ENCODE data around the gene TMBIM1.
A peak's percentile ranks its signal among the peaks of the same experiment; 100 is the strongest.

The TMBIM1 gene

DNA sequence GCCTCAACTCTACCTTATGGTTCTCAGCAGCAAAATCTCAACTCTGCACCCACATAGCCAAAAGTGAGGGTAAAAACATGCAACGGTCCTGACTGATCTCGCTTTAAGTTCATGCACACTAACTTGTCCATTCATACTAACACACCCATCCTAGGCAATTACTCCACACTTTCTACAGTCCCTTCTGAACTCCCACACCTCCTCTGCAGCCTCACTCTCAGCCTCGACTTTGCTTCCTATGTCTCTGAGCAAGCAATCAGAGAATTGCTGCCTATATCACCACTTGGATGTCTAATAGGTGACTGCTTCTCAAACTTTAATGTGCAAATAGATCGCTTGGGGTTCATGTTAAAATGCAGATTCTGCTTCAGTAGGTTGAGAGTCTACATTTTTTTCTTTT is 7.8 kb upstream of the TMBIM1 start:
- no peak overlapping the region for H3K9ac ChIP-seq (ENCODE audit: low read length)
- H3K4me3 ChIP-seq (ENCODE audit: low read depth, low read length): no peak overlapping the region
- H3K9me3 ChIP-seq (ENCODE audit: control insufficient read depth, insufficient read depth, low read depth, low read length): no peaks in the 10 kb centered on the region
- peaks cover 7% of the 10 kb centered on the region; the same call in 1 of the 2 replicates for H3K4me1 ChIP-seq (ENCODE audit: control insufficient read depth, insufficient read depth, low read length)
- H3K36me3 ChIP-seq (ENCODE audit: control insufficient read depth, insufficient read depth, low read length): no peaks in the 10 kb centered on the region
- H3K27ac ChIP-seq (ENCODE audit: low read depth, low read length): no peak overlapping the region
- no peaks in the 10 kb centered on the region for H3K27me3 ChIP-seq (ENCODE audit: control insufficient read depth, insufficient read depth, low read length)

DNA sequence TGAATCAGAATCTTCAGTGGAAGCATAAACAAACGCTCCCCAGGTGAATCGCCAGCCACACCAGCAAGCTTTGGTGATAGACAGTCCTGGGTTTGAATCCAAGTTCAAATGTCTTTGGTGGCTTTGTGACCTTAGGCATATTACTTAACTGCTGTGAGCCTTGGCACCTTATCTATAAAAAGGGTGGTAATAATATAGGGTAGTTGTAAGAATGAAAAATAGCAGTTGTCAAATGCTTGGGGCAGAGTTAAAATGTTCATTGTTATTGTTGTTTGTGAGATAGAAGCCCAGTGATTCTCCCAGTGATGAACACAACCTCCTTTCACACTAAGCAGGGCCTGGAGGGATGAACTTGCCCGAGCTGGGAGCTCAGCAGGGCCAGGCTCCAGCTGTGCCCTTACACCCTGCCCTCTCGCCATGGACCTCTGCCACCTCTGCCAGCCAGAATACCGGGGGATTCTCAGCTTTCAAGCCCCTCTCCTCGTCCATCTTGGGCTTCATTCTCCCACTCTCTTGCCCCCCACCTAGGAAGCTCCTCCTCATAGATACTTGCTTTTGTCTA is 6.1 kb upstream of the TMBIM1 start:
- no peaks in the 10 kb centered on the region for H3K36me3 ChIP-seq (ENCODE audit: control insufficient read depth, insufficient read depth, low read length)
- no peak overlapping the region for H3K27ac ChIP-seq (ENCODE audit: low read depth, low read length)
- H3K4me3 ChIP-seq (ENCODE audit: low read depth, low read length): no peak overlapping the region
- no peak overlapping the region for H3K9ac ChIP-seq (ENCODE audit: low read length)
- no peaks in the 10 kb centered on the region for H3K27me3 ChIP-seq (ENCODE audit: control insufficient read depth, insufficient read depth, low read length)
- no peaks in the 10 kb centered on the region for H3K9me3 ChIP-seq (ENCODE audit: control insufficient read depth, insufficient read depth, low read depth, low read length)
- H3K4me1 ChIP-seq (ENCODE audit: control insufficient read depth, insufficient read depth, low read length): peaks cover 15% of the 10 kb centered on the region

DNA sequence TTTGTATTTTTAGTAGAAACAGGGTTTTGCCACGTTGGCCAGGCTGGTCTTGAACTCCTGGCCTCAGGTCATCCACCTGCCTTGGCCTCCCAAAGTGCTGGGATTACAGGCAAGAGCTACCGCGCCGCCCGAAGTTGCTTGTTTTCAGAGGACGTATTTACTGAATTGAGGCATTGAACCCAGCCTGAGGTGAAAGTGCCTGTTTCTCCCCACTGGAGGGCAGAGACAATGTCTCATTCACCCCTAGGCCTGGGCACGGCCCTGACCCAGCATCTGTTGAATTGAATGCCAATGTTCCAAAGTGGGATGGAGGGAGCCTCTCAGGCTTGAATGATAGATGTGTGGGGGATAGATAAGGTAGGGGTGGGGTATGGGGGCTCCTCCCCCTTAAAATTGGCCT is 4.5 kb upstream of the TMBIM1 start:
- no peak overlapping the region for H3K27ac ChIP-seq (ENCODE audit: low read depth, low read length)

DNA sequence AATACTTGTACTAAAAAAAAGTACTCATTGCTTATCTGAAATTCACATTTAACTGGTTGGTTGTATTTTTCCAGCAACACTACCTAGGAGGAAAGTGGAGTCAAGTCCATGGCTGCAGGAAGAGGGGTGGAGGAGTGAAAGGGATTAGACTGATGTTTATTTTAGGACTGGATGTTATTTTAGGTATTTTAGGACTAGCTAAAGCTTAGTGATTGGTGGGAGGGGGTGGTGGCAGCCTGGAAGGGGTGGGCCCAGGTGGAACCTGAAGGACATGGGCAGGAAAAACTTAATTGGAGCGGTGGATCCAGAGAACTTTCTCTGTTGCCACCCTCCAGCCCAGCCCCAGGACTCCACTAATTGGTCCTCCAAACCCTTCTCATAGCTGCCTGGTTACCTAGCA is 3.9 kb upstream of the TMBIM1 start:
- Histone ChIP-seq H3K27me3 (ENCODE audit: control insufficient read depth, insufficient read depth, low read length) (no peaks in the 10 kb centered on the region), H3K9me3 (ENCODE audit: control insufficient read depth, insufficient read depth, low read depth, low read length) (no peaks in the 10 kb centered on the region), H3K36me3 (ENCODE audit: control insufficient read depth, insufficient read depth, low read length) (no peaks in the 10 kb centered on the region), H3K27ac (ENCODE audit: low read depth, low read length) (no peak overlapping the region), H3K9ac (ENCODE audit: low read length) (no peak overlapping the region), H3K4me1 (ENCODE audit: control insufficient read depth, insufficient read depth, low read length) (peaks cover 32% of the 10 kb centered on the region), H3K4me3 (ENCODE audit: low read depth, low read length) (no peak overlapping the region)

More for the DNA sequence above, 4.5 kb upstream of the TMBIM1 start:
- H3K27me3 ChIP-seq (ENCODE audit: control insufficient read depth, insufficient read depth, low read length): no peaks in the 10 kb centered on the region
- H3K9me3 ChIP-seq (ENCODE audit: control insufficient read depth, insufficient read depth, low read depth, low read length): no peaks in the 10 kb centered on the region
- peaks cover 25% of the 10 kb centered on the region for H3K4me1 ChIP-seq (ENCODE audit: control insufficient read depth, insufficient read depth, low read length)
- H3K9ac ChIP-seq (ENCODE audit: low read length): no peak overlapping the region
- no peaks in the 10 kb centered on the region for H3K36me3 ChIP-seq (ENCODE audit: control insufficient read depth, insufficient read depth, low read length)
- H3K4me3 ChIP-seq (ENCODE audit: low read depth, low read length): no peak overlapping the region

DNA sequence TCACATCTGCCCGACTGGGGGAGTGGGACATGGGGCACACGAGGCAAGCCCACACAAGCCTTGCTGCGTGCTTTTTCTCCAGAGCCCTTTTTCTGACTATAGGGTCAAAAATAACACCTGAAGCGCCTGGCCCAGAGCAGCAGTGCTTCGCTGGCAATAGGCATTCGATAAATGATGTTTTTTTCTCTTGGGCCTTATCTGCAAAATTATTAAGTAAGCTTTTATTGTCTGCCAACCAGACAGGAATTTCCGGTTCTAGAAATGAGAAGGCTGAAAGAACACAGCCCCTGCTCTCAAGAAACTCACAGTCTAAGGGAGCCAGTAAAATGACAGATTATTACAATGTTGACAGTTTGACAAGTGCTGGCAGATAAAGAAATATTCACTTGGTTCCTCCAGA is 2.7 kb upstream of the TMBIM1 start:
- Histone ChIP-seq H3K36me3 (ENCODE audit: control insufficient read depth, insufficient read depth, low read length) (no peaks in the 10 kb centered on the region), H3K27ac (ENCODE audit: low read depth, low read length) (no peak overlapping the region), H3K9ac (ENCODE audit: low read length) (no peak overlapping the region), H3K27me3 (ENCODE audit: control insufficient read depth, insufficient read depth, low read length) (no peaks in the 10 kb centered on the region), H3K4me1 (ENCODE audit: control insufficient read depth, insufficient read depth, low read length) (peaks cover 43% of the 10 kb centered on the region), H3K4me3 (ENCODE audit: low read depth, low read length) (no peak overlapping the region), H3K9me3 (ENCODE audit: control insufficient read depth, insufficient read depth, low read depth, low read length) (no peaks in the 10 kb centered on the region)

DNA sequence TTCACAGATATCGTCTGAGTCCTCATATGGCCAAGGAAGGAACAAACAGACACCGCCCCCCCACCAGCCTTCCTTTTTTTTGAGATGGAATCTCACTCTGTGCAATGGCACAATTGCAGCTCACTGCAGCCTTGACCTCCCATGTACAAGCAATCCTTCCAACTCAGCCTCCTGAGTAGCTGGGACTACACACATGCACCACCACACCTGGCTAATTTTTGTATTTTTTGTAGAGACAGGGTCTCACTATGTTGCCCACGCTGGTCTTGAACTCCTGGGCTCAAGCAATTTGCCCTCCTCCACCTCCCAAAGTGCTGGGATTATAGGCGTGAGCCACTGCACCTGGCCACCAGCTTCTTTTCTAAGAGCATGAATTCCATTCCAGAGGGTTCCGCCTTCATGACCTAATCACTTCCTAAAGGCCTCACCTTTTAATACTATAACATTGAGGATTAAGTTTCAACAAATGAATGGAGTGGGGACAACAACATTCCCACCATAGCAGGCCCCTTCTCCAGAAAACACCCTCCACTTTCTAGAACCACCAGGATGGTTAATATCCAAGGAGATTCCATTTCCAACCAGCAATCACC is 2.2 kb upstream of the TMBIM1 start:
- Histone ChIP-seq H3K27ac (ENCODE audit: low read depth, low read length) (no peak overlapping the region), H3K27me3 (ENCODE audit: control insufficient read depth, insufficient read depth, low read length) (no peaks in the 10 kb centered on the region), H3K36me3 (ENCODE audit: control insufficient read depth, insufficient read depth, low read length) (no peaks in the 10 kb centered on the region), H3K9ac (ENCODE audit: low read length) (no peak overlapping the region), H3K4me1 (ENCODE audit: control insufficient read depth, insufficient read depth, low read length) (peaks cover 48% of the 10 kb centered on the region), H3K4me3 (ENCODE audit: low read depth, low read length) (no peak overlapping the region), H3K9me3 (ENCODE audit: control insufficient read depth, insufficient read depth, low read depth, low read length) (no peaks in the 10 kb centered on the region)

DNA sequence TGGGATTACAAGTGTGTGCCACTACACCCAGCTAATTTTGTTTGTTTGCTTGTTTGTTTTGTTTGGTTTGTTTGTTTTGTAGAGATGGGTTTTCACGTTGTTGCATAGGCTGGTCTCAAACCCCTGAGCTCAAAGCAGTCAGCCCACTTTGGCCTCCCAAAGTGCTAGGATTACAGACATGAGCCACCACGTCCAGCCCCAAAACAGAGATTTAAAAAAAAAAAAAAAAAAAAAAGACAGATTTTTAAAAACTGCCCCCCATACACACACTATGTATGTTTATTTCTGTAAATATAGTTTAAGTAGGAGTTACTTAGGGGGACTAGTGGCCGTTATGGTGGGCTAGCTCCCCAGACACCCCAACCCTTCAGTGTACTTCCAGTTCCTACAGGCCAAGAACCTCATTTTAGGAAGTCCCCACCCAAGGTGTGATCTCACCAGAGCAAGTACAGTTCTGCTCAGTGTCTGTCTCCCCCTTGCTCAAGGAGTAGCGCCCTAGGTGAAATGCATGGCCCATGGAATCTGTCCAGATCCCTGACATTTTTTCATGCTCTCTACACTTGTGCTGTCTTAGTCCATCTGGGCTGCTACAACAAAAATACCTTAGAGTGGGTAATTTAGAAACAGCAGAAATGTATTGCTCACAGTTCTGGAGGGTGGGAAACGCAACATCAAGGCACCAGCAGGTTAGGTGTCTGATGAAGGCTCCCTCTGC is 1.6 kb upstream of the TMBIM1 start:
- peaks cover 48% of the 10 kb centered on the region for H3K4me1 ChIP-seq (ENCODE audit: control insufficient read depth, insufficient read depth, low read length)
- H3K27ac ChIP-seq (ENCODE audit: low read depth, low read length): no peak overlapping the region
- H3K9me3 ChIP-seq (ENCODE audit: control insufficient read depth, insufficient read depth, low read depth, low read length): no peaks in the 10 kb centered on the region
- no peaks in the 10 kb centered on the region for H3K36me3 ChIP-seq (ENCODE audit: control insufficient read depth, insufficient read depth, low read length)
- no peak overlapping the region for H3K4me3 ChIP-seq (ENCODE audit: low read depth, low read length)
- H3K27me3 ChIP-seq (ENCODE audit: control insufficient read depth, insufficient read depth, low read length): no peaks in the 10 kb centered on the region
- no peak overlapping the region for H3K9ac ChIP-seq (ENCODE audit: low read length)

DNA sequence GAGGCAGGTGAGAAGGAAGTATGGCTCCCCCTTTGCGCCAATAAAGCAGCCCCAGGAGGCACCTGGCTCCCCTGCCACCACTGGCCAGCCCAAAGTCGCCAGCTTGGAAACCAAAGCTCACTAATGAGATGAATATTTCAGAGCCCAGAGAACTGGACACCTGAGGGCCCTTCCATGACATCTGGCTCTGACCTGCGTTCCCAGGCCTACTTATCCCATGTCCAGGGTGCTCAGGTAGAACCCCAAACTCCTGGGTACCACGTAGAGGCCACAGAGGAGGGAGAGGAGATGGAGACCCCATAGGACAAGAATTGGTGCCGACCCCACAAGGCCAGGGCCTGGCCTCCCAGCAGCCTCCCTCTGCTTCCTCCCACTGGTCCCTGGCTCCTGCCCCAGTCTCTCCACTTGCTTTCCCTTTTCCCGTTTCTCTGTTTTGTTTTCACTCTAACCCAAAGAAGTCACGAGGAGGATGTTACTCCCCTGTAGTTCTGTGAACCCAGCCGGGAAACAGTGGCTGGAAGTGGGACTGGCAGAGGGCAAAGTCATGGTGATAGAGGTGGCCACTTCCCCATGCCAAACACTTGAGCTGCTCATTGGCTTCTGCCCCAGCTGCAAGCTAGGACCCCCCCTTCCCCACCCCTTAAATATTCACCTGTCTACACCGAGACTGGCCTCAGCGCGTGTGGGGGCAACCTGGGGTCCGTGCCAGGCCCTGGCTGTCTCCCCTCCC is 820 bp downstream of the TMBIM1 start:
- Histone ChIP-seq H3K4me1 (ENCODE audit: control insufficient read depth, insufficient read depth, low read length) (peaks cover 54% of the 10 kb centered on the region), H3K9ac (ENCODE audit: low read length) (peak overlapping the region; percentile 73), H3K27ac (ENCODE audit: low read depth, low read length) (no peak overlapping the region), H3K27me3 (ENCODE audit: control insufficient read depth, insufficient read depth, low read length) (no peaks in the 10 kb centered on the region), H3K9me3 (ENCODE audit: control insufficient read depth, insufficient read depth, low read depth, low read length) (no peaks in the 10 kb centered on the region), H3K36me3 (ENCODE audit: control insufficient read depth, insufficient read depth, low read length) (no peaks in the 10 kb centered on the region), H3K4me3 (ENCODE audit: low read depth, low read length) (peak overlapping the region; percentile 83)

DNA sequence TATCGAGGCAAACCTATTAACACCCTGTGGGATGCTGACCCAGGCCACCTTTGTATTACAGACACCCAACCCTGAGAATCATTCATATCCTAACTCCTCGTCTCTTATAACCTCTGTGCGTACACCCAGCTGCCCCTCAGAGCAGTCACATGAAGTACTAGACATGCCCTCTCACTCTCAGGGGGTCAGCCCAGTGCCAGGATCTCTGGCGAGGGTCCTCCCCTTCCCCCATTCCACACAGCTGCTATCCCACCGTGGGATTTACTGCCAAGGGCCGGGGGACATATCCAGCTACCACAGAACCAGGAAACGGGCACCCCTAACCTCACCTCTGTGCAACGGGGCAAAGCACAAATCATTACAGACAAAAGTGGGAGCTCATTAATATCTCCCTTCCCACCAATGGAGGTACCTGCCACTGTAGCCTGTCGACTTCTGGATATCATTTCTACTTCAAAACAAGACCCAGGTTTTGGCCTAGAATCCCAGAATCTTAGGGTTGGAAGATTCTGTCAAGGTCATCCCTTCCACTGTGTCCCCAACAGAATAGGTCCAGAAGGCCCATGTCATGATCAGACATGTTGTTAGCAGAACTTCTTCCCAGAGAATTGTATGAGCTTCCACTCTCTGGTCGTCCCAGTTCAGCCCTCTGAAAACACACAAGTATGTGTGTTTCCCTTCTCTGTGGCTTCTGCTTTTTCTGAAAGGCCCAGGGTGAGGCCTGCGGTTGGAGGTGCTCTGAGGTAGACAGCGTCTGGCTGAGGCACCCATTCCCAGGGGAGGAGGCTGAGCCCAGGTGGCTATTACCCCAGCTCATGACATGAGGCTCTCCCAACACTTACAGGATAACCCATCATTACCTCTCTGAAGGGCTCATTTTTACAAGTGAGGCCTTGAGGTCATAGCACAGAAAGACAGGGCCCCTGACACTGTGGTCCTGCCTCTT is 1.7 kb downstream of the TMBIM1 start:
- Histone ChIP-seq H3K4me3 (ENCODE audit: low read depth, low read length) (no peak overlapping the region), H3K4me1 (ENCODE audit: control insufficient read depth, insufficient read depth, low read length) (peaks cover 62% of the 10 kb centered on the region), H3K27ac (ENCODE audit: low read depth, low read length) (no peak overlapping the region), H3K27me3 (ENCODE audit: control insufficient read depth, insufficient read depth, low read length) (no peaks in the 10 kb centered on the region), H3K36me3 (ENCODE audit: control insufficient read depth, insufficient read depth, low read length) (no peaks in the 10 kb centered on the region), H3K9ac (ENCODE audit: low read length) (no peak overlapping the region), H3K9me3 (ENCODE audit: control insufficient read depth, insufficient read depth, low read depth, low read length) (no peaks in the 10 kb centered on the region)

DNA sequence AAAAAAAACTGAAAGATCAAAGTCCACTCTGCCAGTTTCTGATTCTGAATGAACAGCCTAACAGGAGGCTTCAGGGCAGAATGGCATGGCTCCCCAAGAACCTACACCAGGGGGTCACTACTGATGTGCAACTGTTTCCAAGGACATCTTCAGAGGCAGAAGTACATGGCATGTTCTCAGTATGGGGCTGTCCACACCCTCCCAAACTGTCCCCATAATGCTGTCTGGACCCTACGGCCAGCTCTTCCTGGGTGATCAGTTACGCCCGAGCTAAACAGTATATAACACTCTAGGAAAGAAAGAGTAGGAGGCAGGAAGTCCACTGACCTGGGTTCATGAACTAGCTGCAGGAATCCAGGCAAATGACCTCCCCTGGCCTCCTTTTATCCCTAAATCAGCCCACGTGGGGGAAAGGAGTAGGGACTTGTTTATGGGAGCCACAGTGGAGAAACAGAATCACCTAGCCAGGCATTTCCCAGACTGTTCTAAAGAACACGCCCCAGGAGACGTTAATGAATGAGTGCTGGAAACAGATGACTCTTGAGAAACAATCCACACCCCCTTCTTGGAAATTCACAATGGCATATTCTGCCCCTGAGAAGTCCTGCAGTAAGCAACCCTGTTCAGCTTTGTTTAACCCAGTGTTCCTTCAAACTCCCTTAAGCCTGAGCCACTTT is 2.5 kb downstream of the TMBIM1 start:
- H3K4me1 ChIP-seq (ENCODE audit: control insufficient read depth, insufficient read depth, low read length): peaks cover 57% of the 10 kb centered on the region

More for the DNA sequence above, 2.5 kb downstream of the TMBIM1 start:
- no peak overlapping the region for H3K4me3 ChIP-seq (ENCODE audit: low read depth, low read length)
- no peak overlapping the region for H3K9ac ChIP-seq (ENCODE audit: low read length)
- H3K9me3 ChIP-seq (ENCODE audit: control insufficient read depth, insufficient read depth, low read depth, low read length): no peaks in the 10 kb centered on the region
- H3K27ac ChIP-seq (ENCODE audit: low read depth, low read length): no peak overlapping the region
- H3K36me3 ChIP-seq (ENCODE audit: control insufficient read depth, insufficient read depth, low read length): no peaks in the 10 kb centered on the region
- no peaks in the 10 kb centered on the region for H3K27me3 ChIP-seq (ENCODE audit: control insufficient read depth, insufficient read depth, low read length)

Measured in HUES6 (cell line).